SIG-M5 (cell line): ENCODE data around the gene AP1S3.
"Not testable (repeated sequence)": the region's sequence is repeated elsewhere in the genome, so short reads cannot be mapped to it uniquely, and the experiment has no call there.

Source experiments
- DNase-seq: peaks from one replicate; lab custom pipeline; 2025; lab: John Stamatoyannopoulos, UW

Gene AP1S3

DNA sequence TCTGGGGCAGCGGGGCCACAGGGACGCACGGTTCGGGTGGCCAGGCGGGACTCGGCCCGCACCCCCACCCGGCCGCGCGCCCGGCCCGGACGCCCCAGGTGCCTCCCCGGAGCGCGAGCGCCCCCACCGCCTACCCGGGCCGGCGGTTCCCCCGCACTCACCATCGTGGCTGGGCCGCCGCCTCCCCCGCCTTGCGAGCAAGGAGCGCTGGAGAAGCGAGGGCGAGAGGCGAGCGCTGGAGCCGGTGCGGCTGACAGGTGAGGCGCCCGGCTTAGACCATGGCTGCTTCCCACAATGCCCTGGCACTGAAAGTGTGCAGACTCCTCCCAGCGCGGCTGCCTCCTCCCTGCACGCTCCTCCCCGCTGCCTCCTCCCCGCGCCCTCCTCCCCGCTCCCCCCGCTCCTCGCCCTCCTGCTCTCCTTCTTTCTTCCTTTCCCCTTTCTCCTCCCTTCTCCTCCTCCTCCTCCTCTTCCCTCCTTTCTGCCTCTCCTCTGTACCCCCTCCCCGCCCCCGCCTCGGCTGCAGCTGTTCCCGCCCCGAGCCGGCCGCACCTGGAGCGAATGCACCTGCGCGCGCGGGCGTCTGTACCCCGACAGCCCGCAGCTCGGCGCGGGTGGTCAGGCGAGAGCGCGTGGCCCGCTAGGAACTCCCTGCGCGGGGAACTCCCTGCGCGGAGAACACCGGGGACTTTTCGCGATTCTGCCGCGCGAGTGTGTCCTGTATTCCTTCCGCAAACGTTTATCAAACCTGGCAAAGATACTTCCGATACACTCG is at the start of gene AP1S3:
AP1S3 (minus strand) TSS at position 296 of the 775 bp plus-strand sequence; CDS start at position 164, 132 bp downstream.
- no peak for DNase-seq

DNA sequence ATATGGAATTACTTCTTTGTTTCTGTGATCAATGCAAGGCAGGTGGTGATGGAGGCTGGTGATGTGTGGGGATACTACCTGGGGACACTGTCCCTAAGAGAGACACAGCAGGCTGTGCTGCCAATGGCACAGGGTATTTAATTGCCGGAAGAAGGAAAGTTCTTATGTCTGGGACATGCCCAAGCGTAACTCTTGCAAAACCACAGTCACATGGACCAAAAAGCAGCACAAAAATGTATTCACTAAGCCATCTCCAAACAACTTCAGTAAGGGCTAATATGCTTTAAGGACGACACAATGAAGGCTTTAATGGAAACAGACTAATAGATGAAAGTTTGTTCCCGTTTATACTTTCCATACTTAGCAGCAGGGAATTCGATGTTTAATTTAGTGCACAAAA is 49.7 kb upstream of the AP1S3 start:
- peak; percentile 21 for DNase-seq

DNA sequence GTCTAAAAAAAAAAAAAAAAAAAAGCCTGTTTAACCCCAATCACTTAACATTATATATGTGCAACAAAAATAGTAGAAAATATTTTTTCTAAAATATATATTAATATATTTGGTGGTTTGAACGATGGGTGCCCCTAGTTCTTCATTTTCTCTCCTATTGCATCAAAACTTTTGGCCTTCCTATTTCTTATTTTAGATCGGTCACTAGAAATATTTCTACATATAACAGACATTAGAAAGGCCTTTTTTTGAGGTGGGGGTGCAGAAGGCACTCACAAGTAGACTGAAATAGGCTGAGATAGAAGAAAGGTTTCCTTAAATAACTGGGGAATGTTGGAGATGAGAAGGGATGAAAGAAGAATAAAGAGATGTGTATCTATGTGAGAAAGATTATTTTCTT is 49.3 kb upstream of the AP1S3 start:
- peak; percentile 15 for DNase-seq

DNA sequence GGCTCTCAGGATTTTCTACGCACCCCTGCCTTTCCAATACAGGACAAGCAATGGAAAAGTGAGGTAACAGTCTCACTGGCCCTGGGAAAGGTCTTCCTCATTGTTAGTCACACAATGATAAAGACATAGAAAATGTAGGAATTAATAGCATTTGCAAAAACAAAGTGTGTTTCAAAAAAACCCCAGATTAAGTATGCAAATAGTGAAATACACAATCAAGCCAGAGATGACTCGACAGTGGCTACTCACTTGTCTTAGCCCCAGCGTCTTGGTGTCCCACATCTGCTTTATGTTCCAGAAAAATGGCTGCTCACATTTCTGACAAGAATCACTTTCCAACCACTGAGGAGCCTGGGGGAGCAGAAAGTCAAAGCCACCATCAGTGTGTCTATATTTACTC is 47.0 kb upstream of the AP1S3 start:
- no peak for DNase-seq

DNA sequence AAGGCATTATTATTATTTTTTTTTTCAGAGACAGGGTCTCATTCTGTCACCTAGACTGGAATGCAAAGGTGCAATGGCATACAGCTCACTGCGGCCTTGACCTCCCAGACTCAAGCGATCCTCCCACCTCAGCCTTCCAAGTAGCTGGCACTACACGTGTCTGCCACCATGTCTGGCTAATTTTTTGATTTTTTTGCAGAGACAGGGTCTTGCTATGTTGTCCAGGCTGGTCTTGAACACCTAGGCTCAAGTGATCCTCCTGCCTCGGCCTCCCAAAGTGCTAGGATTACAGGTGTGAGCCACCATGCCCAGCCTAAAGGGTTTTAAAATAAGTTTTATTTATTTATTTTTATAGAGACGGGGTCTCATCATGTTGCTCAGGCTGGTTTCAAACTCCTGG is 45.3 kb upstream of the AP1S3 start:
- no peak for DNase-seq

DNA sequence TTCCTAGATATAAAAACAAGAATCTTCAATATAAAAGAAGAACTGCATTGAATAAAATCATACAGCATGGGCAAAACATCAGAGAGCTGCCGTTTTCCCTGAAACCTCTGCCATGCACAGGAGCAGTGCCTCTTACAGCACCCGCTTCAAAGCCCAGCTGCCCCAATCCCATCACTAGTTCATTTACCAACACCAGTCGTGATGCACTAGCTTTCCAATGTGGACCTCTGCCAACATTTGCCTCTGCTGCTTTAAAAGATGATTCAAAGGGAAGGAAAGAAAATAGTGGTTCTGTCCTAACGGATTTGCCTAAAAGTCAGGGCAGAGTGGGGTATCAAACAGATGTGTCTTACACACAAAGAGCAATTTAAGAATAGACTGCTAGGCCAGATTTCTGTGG is 43.4 kb upstream of the AP1S3 start:
- no peak for DNase-seq

DNA sequence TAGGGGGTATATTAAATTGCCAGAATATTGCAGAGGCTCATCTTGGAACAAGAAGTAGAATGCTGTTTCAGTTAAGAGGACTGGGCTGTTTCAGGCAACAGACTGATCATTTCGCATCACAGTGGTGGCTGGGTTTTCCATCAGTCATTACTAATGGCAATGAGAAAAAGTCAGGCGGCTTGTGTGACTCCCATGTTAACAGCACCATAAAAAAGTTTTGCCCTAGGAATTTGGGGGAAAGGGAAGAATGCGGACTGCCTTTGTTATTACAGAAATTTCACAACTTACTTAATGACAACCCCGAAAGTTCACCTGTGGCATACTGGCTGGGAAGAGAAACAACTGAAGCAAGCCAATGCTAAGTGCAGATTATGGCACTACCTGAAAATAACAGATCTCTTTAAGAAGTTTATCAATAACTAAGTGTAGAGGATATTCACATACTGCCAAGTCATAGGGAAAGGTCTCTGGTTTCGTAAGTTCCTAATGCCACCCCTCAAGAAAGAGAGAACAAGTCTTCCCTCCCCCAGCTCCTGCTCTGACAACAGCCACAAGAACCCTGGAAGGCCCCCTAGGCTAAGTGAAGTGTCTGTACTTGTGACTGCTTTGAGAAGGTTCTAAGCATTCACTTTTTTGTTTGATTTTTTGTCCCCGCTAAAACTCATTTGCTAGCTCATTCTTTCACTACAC is 40.5 kb upstream of the AP1S3 start:
- DNase-seq, result peak; percentile 35

DNA sequence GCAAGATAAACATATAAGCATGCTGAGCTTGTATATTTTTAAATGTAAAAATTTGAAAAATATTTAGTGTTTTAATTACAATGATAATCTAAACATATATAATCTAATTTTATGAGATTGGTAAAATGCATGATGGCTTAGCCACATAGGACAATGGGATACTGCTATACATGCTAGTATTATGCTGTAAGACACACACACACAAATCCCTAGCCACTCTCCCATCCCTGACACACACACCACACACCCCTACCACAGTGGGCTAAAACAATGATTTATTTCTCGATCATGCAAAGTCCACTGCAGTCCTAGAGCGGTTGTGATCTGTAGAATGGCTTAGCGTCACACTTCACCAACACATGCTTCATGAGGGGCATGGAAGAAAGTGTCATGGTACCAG is 36.3 kb upstream of the AP1S3 start:
- no peak for DNase-seq

DNA sequence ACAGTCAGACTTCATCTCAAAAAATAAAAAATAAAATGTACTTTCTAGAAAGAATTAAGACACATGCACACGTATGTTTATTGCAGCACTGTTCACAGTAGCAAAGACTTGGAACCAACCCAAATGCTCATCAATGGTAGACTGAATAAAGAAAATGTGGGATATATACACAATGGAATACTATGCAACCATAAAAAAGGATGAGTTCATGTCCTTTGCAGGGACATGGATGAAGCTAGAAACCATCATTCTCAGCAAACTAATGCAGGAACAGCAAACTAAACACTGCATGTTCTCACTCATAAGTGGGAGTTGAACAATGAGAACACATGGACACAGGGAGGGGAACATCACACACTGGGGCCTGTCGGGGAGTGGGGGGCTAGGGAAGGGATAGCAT is 35.4 kb upstream of the AP1S3 start:
- not testable (repeated sequence) for DNase-seq

DNA sequence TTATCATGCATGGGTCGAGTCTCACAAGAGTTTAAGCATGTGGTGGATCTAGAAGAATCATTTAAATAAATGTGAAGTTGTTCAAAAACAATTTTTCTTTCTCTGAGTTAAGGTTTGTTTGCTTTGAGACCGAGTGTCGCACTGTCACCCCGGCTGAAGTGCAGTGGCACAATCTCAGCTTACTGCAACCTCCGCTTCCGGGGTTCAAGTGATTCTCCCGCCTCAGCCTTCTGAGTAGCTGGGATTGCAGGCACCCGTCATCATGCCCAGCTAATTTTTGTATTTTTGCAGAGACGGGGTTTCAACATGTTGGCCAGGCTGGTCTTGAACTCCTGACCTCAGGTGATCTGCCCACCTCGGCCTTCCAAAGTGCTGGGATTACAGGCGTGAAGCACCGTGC is 34.3 kb upstream of the AP1S3 start:
- not testable (repeated sequence) for DNase-seq

DNA sequence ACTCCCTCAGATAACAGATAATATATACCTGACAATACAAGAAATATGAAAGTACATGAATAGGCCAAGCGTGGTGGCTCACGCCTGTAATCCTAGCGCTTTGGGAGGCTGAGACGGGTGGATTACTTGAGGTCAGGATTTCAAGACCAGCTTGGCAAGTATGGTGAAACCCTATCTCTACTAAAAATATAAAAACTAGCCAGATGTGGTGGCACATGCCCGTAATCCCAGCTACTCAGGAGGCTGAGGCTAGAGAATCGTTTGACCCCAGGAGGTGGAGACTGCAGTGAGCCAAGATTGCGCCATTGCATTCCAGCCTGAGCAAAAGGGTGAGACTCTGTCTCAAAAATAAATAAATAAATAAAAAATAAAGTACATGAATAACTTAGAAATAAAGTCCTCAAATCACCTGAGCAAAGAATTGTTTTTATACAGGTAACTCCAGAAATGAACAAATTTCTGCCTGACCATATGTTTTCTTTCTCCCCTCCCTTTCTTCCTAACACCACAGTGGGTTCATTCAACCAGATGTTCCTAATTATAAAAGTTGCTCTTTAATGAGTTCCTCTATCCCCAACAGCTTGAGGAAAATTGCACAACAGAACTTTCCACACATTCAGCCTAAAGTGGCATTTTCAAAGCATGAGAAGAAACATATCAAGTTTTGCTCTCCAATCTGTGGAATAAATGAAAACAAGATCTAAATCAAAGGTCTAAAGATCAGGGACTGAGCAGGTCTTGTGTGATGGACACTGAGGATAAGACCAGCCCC is 33.6 kb upstream of the AP1S3 start:
- peak; percentile 32 for DNase-seq

DNA sequence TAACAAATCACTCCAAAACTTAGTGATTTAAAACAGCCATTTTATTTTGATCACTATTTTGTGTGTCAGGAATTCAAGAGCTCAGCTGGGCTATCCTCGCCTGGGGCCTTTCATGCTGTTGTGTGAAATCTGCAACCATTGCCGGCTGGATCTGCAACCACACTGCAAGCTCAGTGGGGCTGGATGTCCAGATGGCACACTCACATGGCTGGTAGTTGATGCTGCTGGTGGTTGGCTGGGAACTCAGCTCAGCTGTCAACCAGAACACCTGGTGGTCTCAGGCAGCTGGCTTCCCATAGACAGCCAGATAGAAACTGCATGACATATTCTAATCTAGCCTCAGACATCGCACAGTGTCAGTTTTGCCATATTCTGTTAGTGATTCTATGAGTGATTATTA is 30.6 kb upstream of the AP1S3 start:
- DNase-seq, result no peak

DNA sequence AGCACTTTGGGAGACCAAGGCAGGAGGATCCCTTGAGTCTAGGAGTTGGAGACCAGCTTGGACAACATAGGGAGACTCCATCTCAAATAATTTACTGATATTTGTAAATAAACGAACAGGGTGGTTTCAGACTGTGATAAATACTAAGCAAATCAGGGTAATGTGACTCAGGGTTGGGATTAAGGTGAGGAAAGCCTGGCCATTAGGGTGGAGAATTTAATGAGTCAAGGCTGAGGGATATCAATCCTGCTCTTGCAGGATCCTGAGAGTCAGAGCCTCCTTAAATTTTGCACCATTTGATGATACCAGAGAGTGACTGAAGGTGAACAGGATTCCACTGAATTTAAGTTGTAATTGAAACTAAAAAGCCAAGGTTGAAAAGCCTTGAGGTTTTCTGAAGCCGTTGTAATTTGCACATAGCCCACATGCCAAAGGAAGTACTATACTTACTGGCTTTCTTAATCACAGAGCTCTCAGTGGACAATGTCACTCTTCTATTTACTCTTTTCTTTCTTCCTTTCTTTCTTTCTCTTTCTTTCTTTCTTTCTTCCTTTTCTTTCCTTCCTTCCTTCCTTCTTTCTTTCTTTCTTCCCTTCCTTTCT is 28.6 kb upstream of the AP1S3 start:
- no peak for DNase-seq

DNA sequence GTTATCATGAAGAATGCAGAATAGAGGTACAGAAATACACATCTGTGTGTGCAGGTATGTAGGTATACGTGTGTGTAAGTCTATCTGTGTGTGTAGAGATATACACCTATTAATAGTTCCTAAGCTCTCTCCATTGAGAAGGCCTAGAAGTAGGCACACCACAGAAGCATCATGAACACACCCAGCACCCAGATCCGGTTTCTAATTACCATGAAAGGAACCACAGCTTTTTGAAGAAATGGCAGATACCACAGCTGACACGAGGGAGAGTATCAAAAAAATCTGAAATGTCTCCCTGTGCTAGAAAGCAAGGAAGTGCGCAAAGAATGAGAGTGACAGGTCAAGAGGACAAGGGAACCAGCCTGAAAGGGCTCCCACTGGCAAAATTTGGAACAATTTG is 27.7 kb upstream of the AP1S3 start:
- no peak for DNase-seq

DNA sequence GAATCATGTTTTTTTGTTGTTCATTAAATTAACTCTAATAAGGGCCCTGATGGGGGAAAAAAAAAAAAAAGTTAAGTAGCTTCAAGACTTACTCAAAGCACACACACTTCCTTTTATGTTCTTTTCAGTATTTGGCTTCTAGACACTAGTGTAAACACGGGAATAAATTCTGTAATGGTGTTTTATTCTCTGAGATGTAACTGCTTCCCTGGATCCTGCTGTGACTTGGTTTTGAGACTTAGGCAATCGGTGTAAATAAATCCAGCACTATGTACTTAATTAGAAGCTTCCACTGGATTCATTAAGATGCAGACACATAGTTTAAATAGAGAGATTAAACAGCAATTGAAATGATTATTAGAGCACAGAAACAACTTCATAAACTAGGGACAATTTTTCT is 26.1 kb upstream of the AP1S3 start:
- no peak for DNase-seq

DNA sequence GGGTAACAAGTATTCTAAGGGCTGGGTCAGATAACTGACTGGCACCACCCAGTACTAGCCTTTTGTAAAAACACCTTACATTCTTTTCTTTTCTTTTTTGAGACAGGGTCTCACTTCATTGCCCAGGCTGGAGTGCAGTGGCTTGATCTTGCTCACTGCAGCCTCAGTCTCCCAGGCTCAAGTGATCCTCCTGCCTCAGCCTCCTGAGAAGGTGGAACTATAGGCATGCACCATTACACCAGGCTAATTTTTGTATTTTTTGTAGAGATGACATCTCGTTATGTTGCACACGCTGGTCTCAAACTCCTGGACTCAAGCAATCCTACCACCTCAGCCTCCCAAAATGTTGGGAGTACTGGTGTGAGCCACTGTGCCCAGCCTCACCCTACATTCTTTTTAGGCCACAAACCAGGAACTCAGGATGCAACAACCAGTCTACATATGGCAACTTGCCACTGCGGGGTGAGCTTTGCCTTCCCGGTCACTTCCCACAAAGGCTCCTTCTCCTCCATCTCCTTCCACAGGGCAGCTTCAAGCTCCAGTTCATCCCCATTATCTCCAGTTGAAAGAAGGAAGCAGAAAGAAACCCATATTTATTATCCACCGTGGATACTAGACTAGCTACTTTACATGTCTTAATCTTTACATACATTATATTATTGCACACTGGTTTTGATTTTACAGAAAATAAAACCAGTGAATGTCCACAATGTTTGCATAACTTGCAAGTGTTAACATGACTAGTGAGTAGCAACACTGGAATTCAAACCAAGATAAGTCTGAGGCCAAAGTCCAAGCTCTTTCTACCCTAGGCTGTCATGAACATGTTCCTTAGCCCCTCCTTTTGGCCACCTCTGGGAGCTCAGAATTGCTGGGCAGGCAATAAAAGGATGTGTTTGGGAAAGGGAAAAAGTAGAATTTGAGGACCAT is 23.7 kb upstream of the AP1S3 start:
- no peak for DNase-seq

DNA sequence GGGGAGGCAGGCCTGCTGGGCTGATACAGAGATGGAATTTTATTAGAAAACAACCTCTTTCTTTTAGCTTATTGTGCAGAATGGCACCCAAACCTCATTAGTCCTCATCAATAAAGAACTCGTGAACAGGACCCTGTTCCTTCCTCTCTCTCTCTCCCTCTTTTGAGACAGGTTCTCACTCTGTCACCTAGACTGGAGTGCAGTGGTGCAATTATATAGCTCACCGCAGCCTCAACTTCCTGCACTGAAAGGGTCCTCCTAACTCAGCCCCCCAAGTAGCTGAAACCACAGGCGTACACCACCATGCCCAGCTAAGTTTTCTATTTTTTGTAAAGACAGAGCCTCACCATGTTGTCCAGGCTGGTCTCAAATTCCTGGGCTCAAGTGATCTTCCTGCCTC is 21.7 kb upstream of the AP1S3 start:
- DNase-seq, result no peak

DNA sequence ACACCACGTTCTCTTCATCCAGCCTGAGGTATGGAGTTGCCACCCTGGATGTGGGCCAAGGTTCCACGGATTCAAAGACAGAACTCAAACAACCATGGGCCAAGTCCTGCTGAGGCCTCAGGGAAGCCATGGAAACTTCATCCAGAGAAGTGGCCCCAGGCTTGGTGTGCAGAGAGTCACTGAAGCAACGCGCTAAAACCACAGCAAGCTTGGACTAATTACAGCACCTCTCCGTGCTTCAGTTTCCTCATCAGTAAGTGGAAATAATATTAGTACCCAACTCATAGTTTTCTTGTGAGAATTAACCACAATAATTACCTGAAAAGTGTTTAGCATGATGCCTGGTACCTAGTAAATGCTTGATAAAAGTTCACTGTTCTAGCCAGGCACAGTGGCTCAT is 19.2 kb upstream of the AP1S3 start:
- no peak for DNase-seq

DNA sequence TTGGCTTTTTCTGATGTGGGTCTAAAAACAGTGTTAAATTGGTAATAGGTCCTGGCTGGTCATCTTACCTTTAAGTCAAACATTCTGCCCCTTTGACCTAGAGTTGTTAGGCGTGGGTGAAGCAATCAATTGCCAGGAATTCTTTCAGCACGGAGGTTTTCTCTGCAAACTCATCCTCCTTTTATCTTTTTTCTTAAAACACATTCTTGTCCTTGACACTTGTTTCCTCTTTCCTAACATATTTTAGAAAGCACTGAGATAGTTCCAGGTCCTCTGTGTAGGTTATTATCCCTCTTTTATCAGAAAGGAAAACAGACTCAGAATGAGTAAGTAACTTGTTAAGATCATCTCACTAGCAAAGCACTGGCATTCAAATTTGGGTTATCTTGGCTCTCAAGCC is 18.6 kb upstream of the AP1S3 start:
- no peak for DNase-seq

DNA sequence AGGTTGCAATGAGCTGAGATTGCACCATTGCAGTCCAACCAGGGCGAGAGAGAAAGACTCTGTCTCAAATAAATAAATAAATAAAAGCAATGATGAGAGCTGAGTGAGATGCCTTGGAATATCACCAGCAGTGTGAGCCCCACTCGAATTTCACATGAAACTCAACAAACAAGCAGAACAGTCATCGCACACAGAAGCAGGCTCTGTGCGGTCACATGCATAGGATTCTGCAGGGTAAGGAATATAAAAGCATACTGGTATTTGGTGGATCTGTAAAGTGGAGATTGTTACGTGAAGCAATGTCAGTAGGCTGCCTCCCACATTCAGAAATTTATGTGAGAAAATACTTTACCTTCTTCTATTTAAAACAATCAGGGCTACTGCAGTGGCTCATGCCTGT is 18.0 kb upstream of the AP1S3 start:
- no peak for DNase-seq

DNA sequence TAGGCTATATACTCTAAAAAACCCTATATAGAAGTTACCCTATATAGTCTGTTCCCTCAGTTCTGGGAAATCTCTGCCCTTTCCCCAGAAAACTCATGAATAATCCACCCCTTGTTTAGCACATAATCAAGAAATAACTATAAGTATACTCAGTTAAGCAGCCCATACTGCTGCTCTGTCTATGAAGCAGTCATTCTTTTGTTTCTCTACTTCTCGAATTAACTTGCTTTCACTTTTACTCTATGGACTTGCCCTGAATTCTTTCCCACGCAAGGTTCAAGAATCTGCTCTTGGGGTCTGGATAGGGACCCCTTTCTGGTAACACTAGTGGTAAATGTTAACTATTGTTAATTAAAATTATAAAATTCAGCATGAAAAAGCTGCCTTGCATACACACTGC is 17.4 kb upstream of the AP1S3 start:
- DNase-seq, result no peak
